Measurements from ENCODE around the gene IGSF6. TPM values are rescaled to one million over a fixed set of nuclear protein-coding genes. Genes with fewer than 3 reads are reported as not detected.
A peak's percentile ranks its signal among the peaks of the same experiment; 100 is the strongest.

IGSF6 gene
- total RNA-seq, 1 experiment from 2014 or later, result 0.23 TPM

DNA sequence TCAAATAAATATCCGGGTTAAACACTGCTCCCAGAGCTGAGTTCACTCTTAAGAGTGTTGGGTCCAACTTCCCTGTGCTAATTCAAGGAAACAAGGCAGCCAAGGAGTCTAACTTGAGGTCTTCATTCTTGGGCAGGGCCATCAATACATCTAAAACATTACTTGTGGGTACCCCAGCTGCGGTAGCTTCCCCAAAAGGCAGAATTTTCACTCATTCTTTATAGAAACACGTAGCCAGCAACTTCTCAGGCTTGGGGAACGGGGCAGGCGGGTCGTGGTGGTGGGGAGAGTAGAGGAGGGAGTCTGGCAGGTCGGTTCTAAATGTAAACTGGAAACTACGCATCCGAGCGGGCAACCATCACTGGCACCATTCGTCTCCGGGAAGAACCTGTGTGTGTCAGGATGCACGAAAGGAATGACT, 53.7 kb downstream of the IGSF6 start:
- no peak for DNase-seq (ENCODE audit: low read depth, low spot score)
- Histone ChIP-seq H3K27ac (ENCODE audit: low read length) (peak overlapping the region; percentile 92), H3K36me3 (ENCODE audit: control insufficient read depth, insufficient read depth, low read length) (no peaks in the 10 kb centered on the region), H3K4me3 (ENCODE audit: low read depth in 2 of 2, low read length in 2 of 2) (peak overlapping the region; percentile 76 to 97), H3K9me3 (ENCODE audit: control insufficient read depth, insufficient read depth, low read depth, low read length) (no peaks in the 10 kb centered on the region), H3K27me3 (ENCODE audit: control insufficient read depth, insufficient read depth, low read length) (no peaks in the 10 kb centered on the region), H3K4me1 (ENCODE audit: control insufficient read depth, insufficient read depth, low read length) (peaks cover 12% of the 10 kb centered on the region)
- in situ Hi-C loops (cut with HindIII; ENCODE audit: low pct_unique_long_range_greater_than_20kb, low sequenced_read_pairs), result no loop called here
- POLR2A ChIA-PET, result interaction anchor here (0.6 kb wide), 1 partner anchor 12 kb away, joined by 10 read pairs; no protein-coding TSS in a partner anchor
- peak; percentile 13 for ATAC-seq
- TSS peak; percentile 96 for BruUV-seq (replicated peaks)
- intact Hi-C loops (cut with micrococcal nuclease; ENCODE audit: unreplicated experiment), result no loop called here
- CTCF ChIA-PET, result no interaction called here
- TF ChIP-seq TCF7L2 (IDR thresholded peaks at IDR 0.05; ENCODE audit: low read depth, low read length), result no peak
- no peak for TF ChIP-seq SIN3A (IDR thresholded peaks at IDR 0.05; ENCODE audit: borderline replicate concordance, insufficient read depth, low read depth, low read length)

DNA sequence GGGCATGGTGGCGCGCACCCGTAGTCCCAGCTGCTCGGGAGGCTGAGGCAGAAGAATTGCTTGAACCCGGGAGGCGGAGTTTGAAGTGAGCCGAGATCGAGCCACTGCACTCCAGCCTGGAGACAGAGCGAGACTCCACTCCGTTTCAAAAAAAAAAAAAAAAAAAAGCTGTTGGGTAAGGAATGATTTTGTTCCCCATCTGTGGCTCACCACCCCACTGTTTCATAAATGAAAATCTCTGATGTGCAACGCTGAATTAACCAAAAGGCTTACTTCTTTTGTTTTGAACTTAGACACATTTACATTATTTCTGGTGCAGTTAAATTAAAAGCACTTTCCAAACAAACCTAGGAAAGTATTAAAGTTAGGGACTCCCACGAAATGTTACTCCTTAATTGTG, 54.2 kb downstream of the IGSF6 start:
- Histone ChIP-seq H3K27me3 (ENCODE audit: control insufficient read depth, insufficient read depth, low read length) (no peaks in the 10 kb centered on the region), H3K4me1 (ENCODE audit: control insufficient read depth, insufficient read depth, low read length) (peaks cover 12% of the 10 kb centered on the region), H3K36me3 (ENCODE audit: control insufficient read depth, insufficient read depth, low read length) (no peaks in the 10 kb centered on the region), H3K27ac (ENCODE audit: low read length) (peak overlapping the region; percentile 92; the same call in 1 of the 2 replicates), H3K4me3 (ENCODE audit: low read depth in 2 of 2, low read length in 2 of 2) (no peak overlapping the region), H3K9me3 (ENCODE audit: control insufficient read depth, insufficient read depth, low read depth, low read length) (no peaks in the 10 kb centered on the region)
- CTCF ChIA-PET, result no interaction called here
- TF ChIP-seq, protein P1, sequence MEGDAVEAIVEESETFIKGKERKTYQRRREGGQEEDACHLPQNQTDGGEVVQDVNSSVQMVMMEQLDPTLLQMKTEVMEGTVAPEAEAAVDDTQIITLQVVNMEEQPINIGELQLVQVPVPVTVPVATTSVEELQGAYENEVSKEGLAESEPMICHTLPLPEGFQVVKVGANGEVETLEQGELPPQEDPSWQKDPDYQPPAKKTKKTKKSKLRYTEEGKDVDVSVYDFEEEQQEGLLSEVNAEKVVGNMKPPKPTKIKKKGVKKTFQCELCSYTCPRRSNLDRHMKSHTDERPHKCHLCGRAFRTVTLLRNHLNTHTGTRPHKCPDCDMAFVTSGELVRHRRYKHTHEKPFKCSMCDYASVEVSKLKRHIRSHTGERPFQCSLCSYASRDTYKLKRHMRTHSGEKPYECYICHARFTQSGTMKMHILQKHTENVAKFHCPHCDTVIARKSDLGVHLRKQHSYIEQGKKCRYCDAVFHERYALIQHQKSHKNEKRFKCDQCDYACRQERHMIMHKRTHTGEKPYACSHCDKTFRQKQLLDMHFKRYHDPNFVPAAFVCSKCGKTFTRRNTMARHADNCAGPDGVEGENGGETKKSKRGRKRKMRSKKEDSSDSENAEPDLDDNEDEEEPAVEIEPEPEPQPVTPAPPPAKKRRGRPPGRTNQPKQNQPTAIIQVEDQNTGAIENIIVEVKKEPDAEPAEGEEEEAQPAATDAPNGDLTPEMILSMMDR (IDR thresholded peaks at IDR 0.05), result no peak
- TF ChIP-seq SIN3A (IDR thresholded peaks at IDR 0.05; ENCODE audit: borderline replicate concordance, insufficient read depth, low read depth, low read length) (no peak), TCF7L2 (IDR thresholded peaks at IDR 0.05; ENCODE audit: low read depth, low read length) (no peak), POLR2AphosphoS5 (IDR thresholded peaks at IDR 0.05; ENCODE audit: low read depth, low read length) (no peak)
- TF ChIP-seq, protein P2, sequence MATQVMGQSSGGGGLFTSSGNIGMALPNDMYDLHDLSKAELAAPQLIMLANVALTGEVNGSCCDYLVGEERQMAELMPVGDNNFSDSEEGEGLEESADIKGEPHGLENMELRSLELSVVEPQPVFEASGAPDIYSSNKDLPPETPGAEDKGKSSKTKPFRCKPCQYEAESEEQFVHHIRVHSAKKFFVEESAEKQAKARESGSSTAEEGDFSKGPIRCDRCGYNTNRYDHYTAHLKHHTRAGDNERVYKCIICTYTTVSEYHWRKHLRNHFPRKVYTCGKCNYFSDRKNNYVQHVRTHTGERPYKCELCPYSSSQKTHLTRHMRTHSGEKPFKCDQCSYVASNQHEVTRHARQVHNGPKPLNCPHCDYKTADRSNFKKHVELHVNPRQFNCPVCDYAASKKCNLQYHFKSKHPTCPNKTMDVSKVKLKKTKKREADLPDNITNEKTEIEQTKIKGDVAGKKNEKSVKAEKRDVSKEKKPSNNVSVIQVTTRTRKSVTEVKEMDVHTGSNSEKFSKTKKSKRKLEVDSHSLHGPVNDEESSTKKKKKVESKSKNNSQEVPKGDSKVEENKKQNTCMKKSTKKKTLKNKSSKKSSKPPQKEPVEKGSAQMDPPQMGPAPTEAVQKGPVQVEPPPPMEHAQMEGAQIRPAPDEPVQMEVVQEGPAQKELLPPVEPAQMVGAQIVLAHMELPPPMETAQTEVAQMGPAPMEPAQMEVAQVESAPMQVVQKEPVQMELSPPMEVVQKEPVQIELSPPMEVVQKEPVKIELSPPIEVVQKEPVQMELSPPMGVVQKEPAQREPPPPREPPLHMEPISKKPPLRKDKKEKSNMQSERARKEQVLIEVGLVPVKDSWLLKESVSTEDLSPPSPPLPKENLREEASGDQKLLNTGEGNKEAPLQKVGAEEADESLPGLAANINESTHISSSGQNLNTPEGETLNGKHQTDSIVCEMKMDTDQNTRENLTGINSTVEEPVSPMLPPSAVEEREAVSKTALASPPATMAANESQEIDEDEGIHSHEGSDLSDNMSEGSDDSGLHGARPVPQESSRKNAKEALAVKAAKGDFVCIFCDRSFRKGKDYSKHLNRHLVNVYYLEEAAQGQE (IDR thresholded peaks at IDR 0.05; ENCODE audit: insufficient read depth in 1 of 2, low read depth in 2 of 2, low read length in 1 of 2), result no peak
- DNase-seq (ENCODE audit: low read depth, low spot score) (no peak), ATAC-seq (no peak)
- POLR2A ChIA-PET, result no interaction called here
- in situ Hi-C loops (cut with HindIII; ENCODE audit: low pct_unique_long_range_greater_than_20kb, low sequenced_read_pairs), result no loop called here
- intact Hi-C loops (cut with micrococcal nuclease; ENCODE audit: unreplicated experiment), result no loop called here
- BruUV-seq (replicated peaks), result no TSS peak

DNA sequence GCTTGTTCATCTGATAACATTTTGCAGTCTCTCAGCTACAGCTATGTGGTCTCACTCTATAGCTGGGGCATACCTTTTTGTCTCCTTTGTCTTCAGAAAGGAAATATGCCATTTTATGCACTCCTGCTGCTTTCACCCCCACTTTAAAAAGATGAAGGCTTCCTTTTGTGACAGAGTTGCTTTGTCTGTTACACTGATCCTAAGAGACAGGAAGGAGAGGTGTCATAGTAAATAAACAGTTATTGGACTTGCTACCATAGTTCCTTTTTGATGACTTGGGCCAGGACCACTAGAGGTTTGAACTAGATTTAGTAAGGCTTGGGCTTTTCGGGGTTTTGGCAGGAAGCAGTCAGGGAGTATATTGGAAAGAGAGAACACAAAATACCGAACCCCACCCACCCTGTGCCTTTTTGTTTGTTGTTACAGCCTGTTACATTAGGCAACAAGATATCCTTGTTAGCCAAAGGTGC, 54.8 kb downstream of the IGSF6 start:
- H3K4me3 ChIP-seq (ENCODE audit: low read depth in 2 of 2, low read length in 2 of 2), result no peak overlapping the region
- ChIA-PET CTCF (no interaction called here), POLR2A (no interaction called here)
- no peak for TF ChIP-seq POLR2AphosphoS5 (IDR thresholded peaks at IDR 0.05; ENCODE audit: low read depth, low read length)
- TF ChIP-seq, protein P2 (IDR thresholded peaks at IDR 0.05; ENCODE audit: insufficient read depth in 1 of 2, low read depth in 2 of 2, low read length in 1 of 2), result no peak
- TF ChIP-seq SIN3A (IDR thresholded peaks at IDR 0.05; ENCODE audit: borderline replicate concordance, insufficient read depth, low read depth, low read length), result no peak
- TF ChIP-seq TCF7L2 (IDR thresholded peaks at IDR 0.05; ENCODE audit: low read depth, low read length), result no peak
- TF ChIP-seq, protein P1 (IDR thresholded peaks at IDR 0.05), result no peak
- DNase-seq (ENCODE audit: low read depth, low spot score) (no peak), ATAC-seq (no peak)
- no peaks in the 10 kb centered on the region for H3K27me3 ChIP-seq (ENCODE audit: control insufficient read depth, insufficient read depth, low read length)
- no peaks in the 10 kb centered on the region for H3K36me3 ChIP-seq (ENCODE audit: control insufficient read depth, insufficient read depth, low read length)
- H3K9me3 ChIP-seq (ENCODE audit: control insufficient read depth, insufficient read depth, low read depth, low read length), result no peaks in the 10 kb centered on the region
- BruUV-seq (replicated peaks), result no TSS peak
- H3K27ac ChIP-seq (ENCODE audit: low read length), result no peak overlapping the region
- H3K4me1 ChIP-seq (ENCODE audit: control insufficient read depth, insufficient read depth, low read length), result peaks cover 12% of the 10 kb centered on the region
- intact Hi-C loops (cut with micrococcal nuclease; ENCODE audit: unreplicated experiment) (no loop called here), in situ Hi-C loops (cut with HindIII; ENCODE audit: low pct_unique_long_range_greater_than_20kb, low sequenced_read_pairs) (no loop called here)

Measured in Panc1 (cell line).